HG03342 (cell line): ENCODE measurements around the gene C1S.
"Not testable (repeated sequence)": the region's sequence is repeated elsewhere in the genome, so short reads cannot be mapped to it uniquely, and the experiment has no call there.

Source experiments
- ATAC-seq: cut with Tn5 transposase; IDR thresholded peaks from one replicate; pipeline ENCODE4 v1.9.1; 2021; ENCODE audit warnings: mild to moderate bottlenecking, moderate library complexity; ENCODE audit not compliant: unreplicated experiment

Gene C1S

GRCh38 chr12:7101047-7101693 is 40.7 kb downstream of the C1S start:
- no peak for ATAC-seq

- ATAC-seq: no peak
Measured at GRCh38 chr12:7101694-7102131, 41.2 kb downstream of the C1S start.

- ATAC-seq: no peak
Measured at GRCh38 chr12:7102582-7102981, 42.1 kb downstream of the C1S start.

GRCh38 chr12:7103837-7104584 is 43.5 kb downstream of the C1S start:
- no peak for ATAC-seq

- ATAC-seq: no peak
Measured at GRCh38 chr12:7106082-7106481, 45.6 kb downstream of the C1S start.

GRCh38 chr12:7107181-7107580 is 46.7 kb downstream of the C1S start:
- ATAC-seq: not testable (repeated sequence)

- no peak for ATAC-seq
Measured at GRCh38 chr12:7107636-7108002, 47.1 kb downstream of the C1S start.

- peak; percentile 83 for ATAC-seq
Measured at GRCh38 chr12:7108003-7108795, 47.7 kb downstream of the C1S start.

GRCh38 chr12:7108796-7109571 is 48.5 kb downstream of the C1S start, which contains the start of gene C1RL:
Gene C1RL (minus strand): TSS chr12:7109214. CDS start chr12:7109180, 34 bp downstream.
- ATAC-seq: no peak

GRCh38 chr12:7109572-7109920 is 49.0 kb downstream of the C1S start:
- ATAC-seq: no peak

GRCh38 chr12:7110661-7111060 is 50.1 kb downstream of the C1S start:
- no peak for ATAC-seq

- no peak for ATAC-seq
Measured at GRCh38 chr12:7112041-7112440, 51.5 kb downstream of the C1S start.

- no peak for ATAC-seq
Measured at GRCh38 chr12:7113389-7113871, 52.9 kb downstream of the C1S start.

- ATAC-seq: no peak
Measured at GRCh38 chr12:7114008-7114407, 53.5 kb downstream of the C1S start.

- ATAC-seq: no peak
Measured at GRCh38 chr12:7114851-7115250, 54.3 kb downstream of the C1S start.

GRCh38 chr12:7116196-7116595 is 55.7 kb downstream of the C1S start:
- ATAC-seq: no peak

GRCh38 chr12:7116916-7117315 is 56.4 kb downstream of the C1S start:
- ATAC-seq: no peak

GRCh38 chr12:7117670-7118069 is 57.2 kb downstream of the C1S start:
- ATAC-seq: no peak

GRCh38 chr12:7118881-7119280 is 58.4 kb downstream of the C1S start:
- no peak for ATAC-seq

- no peak for ATAC-seq
Measured at GRCh38 chr12:7120166-7120565, 59.6 kb downstream of the C1S start.
